GM12878 (cell line): ENCODE results near the gene C5. TPM values are rescaled to one million over a fixed set of nuclear protein-coding genes. Genes with fewer than 3 reads are reported as not detected.

ENCODE experiments used
- ATAC-seq: fragments of 200-7000 bp; cut with Tn5 transposase; 3 replicates; pipeline ENCODE4 v1.9.1; 2020; ENCODE audit warnings: mild to moderate bottlenecking, moderate library complexity
- BruUV-seq: library from RNA; stranded (reverse); fragments of 400-500 nt; replicated peaks from 2 replicates; lab custom pipeline; 2021; lab: Mats Ljungman, UMichigan
- CTCF ChIA-PET: fragments of 300-600 bp; sonication (Branson Sonifier 250); formaldehyde crosslinking; extraction: SDS; loops from one replicate; lab custom pipeline; 2021; ENCODE audit warnings: inconsistent platforms; lab: Yijun Ruan, JAX
- POLR2A ChIA-PET: fragments of 350-600 bp; formaldehyde crosslinking; extraction: SDS; loops from one replicate; lab custom pipeline; 2021; ENCODE audit warnings: inconsistent platforms; lab: Charles Lee
- RAD21 ChIA-PET: fragments of 300-600 bp; sonication (Branson Sonifier 250); formaldehyde crosslinking; loops from one replicate; lab custom pipeline; 2023; ENCODE audit warnings: antibody characterized with exemption; ENCODE audit not compliant: unreplicated experiment; lab: Charles Lee
- SMC1A ChIA-PET: fragments of 300-600 bp; sonication (Branson Sonifier 250); formaldehyde crosslinking; loops from one replicate; lab custom pipeline; 2023; ENCODE audit not compliant: unreplicated experiment, uncharacterized antibody; lab: Charles Lee
- DNase-seq: peaks from one replicate; pipeline ENCODE4 v3.0.0-alpha.2; 2011; ENCODE audit warnings: low read depth, low spot score
- FAIRE-seq: peaks from 3 replicates; lab custom pipeline; 2011; peaks lifted over from hg19 to GRCh38; lab: Jason Lieb, UNC
- H2AFZ ChIP-seq: 2 replicates; pipeline ENCODE4 v1.6.0; 2011; ENCODE audit warnings: low read depth, low read length, control low read depth; ENCODE audit not compliant: control insufficient read depth
- H3K27ac ChIP-seq: 2 replicates; pipeline ENCODE4 v1.5.1; 2011; ENCODE audit warnings: control low read depth; ENCODE audit not compliant: control insufficient read depth, insufficient read depth
- H3K27me3 ChIP-seq, 2 experiments: replicated peaks in 1 of 2; 2 replicates each; pipeline versions ENCODE4 v1.6.0 to v1.6.1; 2011; ENCODE audit warnings: low read length in 1 of 2; ENCODE audit not compliant: control insufficient read depth in 2 of 2, insufficient read depth in 2 of 2
- H3K36me3 ChIP-seq, 2 experiments: 2 replicates each; pipeline ENCODE4 v1.5.1; 2011; ENCODE audit warnings: low read length in 1 of 2; ENCODE audit not compliant: control insufficient read depth in 2 of 2, insufficient read depth in 2 of 2
- H3K4me1 ChIP-seq: 2 replicates; pipeline ENCODE4 v1.6.1; 2011; ENCODE audit warnings: mild to moderate bottlenecking, low read length, moderate library complexity, mixed read lengths; ENCODE audit not compliant: control insufficient read depth, insufficient read depth
- H3K4me2 ChIP-seq: 2 replicates; pipeline ENCODE4 v1.6.0; 2011; ENCODE audit warnings: control low read depth; ENCODE audit not compliant: control insufficient read depth, insufficient read depth
- H3K4me3 ChIP-seq: fragments of 200-600 bp; sonication (generic); 2 replicates; pipeline ENCODE4 v1.5.1; 2016
- H3K79me2 ChIP-seq: 2 replicates; pipeline ENCODE4 v1.6.0; 2011; ENCODE audit warnings: low read length; ENCODE audit not compliant: control insufficient read depth, insufficient read depth
- H3K9ac ChIP-seq: 2 replicates; pipeline ENCODE4 v1.8.0; 2011; ENCODE audit warnings: low read length, control low read depth, mixed read lengths; ENCODE audit not compliant: control insufficient read depth, insufficient read depth
- H3K9me3 ChIP-seq: replicated peaks from 3 replicates; pipeline ENCODE4 v1.5.1; 2011; ENCODE audit warnings: mild to moderate bottlenecking, low read length; ENCODE audit not compliant: control insufficient read depth, insufficient read depth
- H4K20me1 ChIP-seq: 2 replicates; pipeline ENCODE4 v1.6.0; 2011; ENCODE audit not compliant: control insufficient read depth, insufficient read depth
- CBX3 ChIP-seq: fragments of 200-600 bp; sonication (generic); IDR thresholded peaks from 2 replicates; pipeline ENCODE4 v1.6.1; 2016; ENCODE audit warnings: low read depth, borderline replicate concordance
- CEBPZ ChIP-seq: fragments of 150-350 bp; IDR thresholded peaks from 2 replicates; pipeline ENCODE4 v1.6.1; 2016; ENCODE audit warnings: low read depth, low read length
- CREB1 ChIP-seq: IDR thresholded peaks from 2 replicates; pipeline ENCODE4 v1.6.1; 2012; ENCODE audit warnings: low read depth, mild to moderate bottlenecking, inconsistent platforms
- FOS ChIP-seq: IDR thresholded peaks from 3 replicates; pipeline ENCODE4 v1.6.1; 2011; ENCODE audit warnings: borderline replicate concordance; ENCODE audit not compliant: insufficient read length; ENCODE audit errors: extremely low read depth
- FOXK2 ChIP-seq: fragments of 450-650 bp; IDR thresholded peaks from 2 replicates; pipeline ENCODE4 v1.6.1; 2017; ENCODE audit warnings: mild to moderate bottlenecking, moderate library complexity
- HDAC6 ChIP-seq: fragments of 200-600 bp; sonication (generic); IDR thresholded peaks from one replicate; pipeline ENCODE4 v1.8.0; 2017; ENCODE audit warnings: antibody characterized with exemption; ENCODE audit not compliant: unreplicated experiment
- IRF4 ChIP-seq: IDR thresholded peaks from 2 replicates; pipeline ENCODE4 v1.6.1; 2011; ENCODE audit warnings: low read depth, low read length
- NBN ChIP-seq: fragments of 450-650 bp; IDR thresholded peaks from 2 replicates; pipeline ENCODE4 v1.6.1; 2016
- NFIC ChIP-seq: IDR thresholded peaks from 2 replicates; pipeline ENCODE4 v1.6.1; 2012; ENCODE audit warnings: low read depth, mild to moderate bottlenecking, inconsistent platforms, low read length, moderate library complexity
- NRF1 ChIP-seq: conservative IDR thresholded peaks from 2 replicates; pipeline ENCODE4 v1.6.1; 2011; ENCODE audit warnings: mild to moderate bottlenecking, low read depth, low read length, improper control_type of control experiment
- RBBP5 ChIP-seq: fragments of 200-600 bp; sonication (generic); conservative IDR thresholded peaks from 2 replicates; pipeline ENCODE4 v1.6.1; 2016
- SREBF1 ChIP-seq: IDR thresholded peaks from 2 replicates; pipeline ENCODE4 v1.6.1; 2012; ENCODE audit warnings: mild to moderate bottlenecking, low read length
- SREBF2 ChIP-seq: IDR thresholded peaks from 2 replicates; pipeline ENCODE4 v1.6.1; 2012; ENCODE audit warnings: mild to moderate bottlenecking, low read length
- STAT3 ChIP-seq: IDR thresholded peaks from 2 replicates; pipeline ENCODE4 v1.6.1; 2011; ENCODE audit warnings: low read depth, low read length, improper control_type of control experiment
- SUZ12 ChIP-seq: fragments of 200-600 bp; sonication (generic); IDR thresholded peaks from one replicate; pipeline ENCODE4 v1.6.1; 2018; ENCODE audit warnings: antibody characterized with exemption, mild to moderate bottlenecking; ENCODE audit not compliant: unreplicated experiment
- TARDBP ChIP-seq: IDR thresholded peaks from 2 replicates; pipeline ENCODE4 v1.6.1; 2016; ENCODE audit warnings: borderline replicate concordance
- TBL1XR1 ChIP-seq: IDR thresholded peaks from 2 replicates; pipeline ENCODE4 v1.6.1; 2012; ENCODE audit warnings: low read depth, low read length, improper control_type of control experiment
- TCF7 ChIP-seq: IDR thresholded peaks from 2 replicates; pipeline ENCODE4 v1.6.1; 2014; ENCODE audit warnings: antibody characterized with exemption, borderline replicate concordance
- YBX1 ChIP-seq: fragments of 450-650 bp; IDR thresholded peaks from 2 replicates; pipeline ENCODE4 v1.6.1; 2016; ENCODE audit warnings: antibody characterized with exemption
- ZZZ3 ChIP-seq: IDR thresholded peaks from 2 replicates; pipeline ENCODE4 v1.6.1; 2011; ENCODE audit warnings: low read depth; ENCODE audit not compliant: control insufficient read depth, insufficient read length
- WGBS: methylation state at CpG from one replicate; pipeline ENCODE4 v1.1.6; 2016; ENCODE audit warnings: low lambda C conversion rate; ENCODE audit not compliant: insufficient replicate concordance, insufficient coverage; ENCODE audit errors: missing lambda C conversion rate; 5-methylcytosine and 5-hydroxymethylcytosine counted together
- in situ Hi-C: fragments of 300-500 bp; cut with MboI; formaldehyde crosslinking; loops from 9 replicates; pipeline ENCODE4 v1.14.3; 2018; ENCODE audit warnings: mixed read lengths
- intact Hi-C: fragments of 100-400 bp; cut with micrococcal nuclease; formaldehyde crosslinking; loops from one replicate; pipeline ENCODE4 v1.14.2; 2022; ENCODE audit not compliant: unreplicated experiment
- polyA plus RNA-seq, 11 experiments: library from polyadenylated mRNA; depleted of rRNA in 4 of 11; unstranded in 6 of 11; stranded (reverse) in 5 of 11; fragments of >200 nt; fragmentation: Nextera tagmentation in 4 of 11; fragmentation: Illumina TruSeq in 1 of 11; extraction: Ambion mirVana in 4 of 11; extraction: Trizol in 1 of 11; gene quantifications; 1 replicate in 1 of 11; 2 replicates in 10 of 11; pipeline versions ENCODE4 v1.2.1 to v1.2.3, GENCODE V29; 2011 to 2016; ENCODE audit warnings: inconsistent platforms in 2 of 11, missing spikeins in 2 of 11, low read depth in 1 of 11
- total RNA-seq, 4 experiments: library from RNA; depleted of rRNA in 3 of 4; stranded (reverse); fragments of >200 nt in 3 of 4; fragmentation: Illumina TruSeq in 1 of 4; extraction: Trizol in 1 of 4; gene quantifications; 2 replicates each; pipeline versions ENCODE4 v1.2.1 to v1.2.3, GENCODE V29; 2013 to 2021
- TF ChIP-seq, protein P1 (sequence below): IDR thresholded peaks from 2 replicates; pipeline ENCODE4 v1.6.1; 2012; ENCODE audit warnings: low read depth, low read length, improper control_type of control experiment

Gene C5
- total and polyA plus RNA-seq, 10 of the 15 experiments (the other 5 are each of a cell fraction or from before 2014, with no cell fraction given), result 0.39 to 2.2 (median 1.2) TPM

- Histone ChIP-seq H3K27me3 (no peaks in the 10 kb centered on the region), H3K4me1 (peaks cover 40% of the 10 kb centered on the region), H3K79me2 (peaks cover 96% of the 10 kb centered on the region), H3K4me3 (peak overlapping the region; percentile 88), H3K9ac (peak overlapping the region; percentile 99), H3K36me3 (peaks cover 0 to 2% of the 10 kb centered on the region in 2 experiments; a peak in 2 of 4 replicates), H3K9me3 (no peaks in the 10 kb centered on the region), H3K27ac (peak overlapping the region; percentile 99), H2AFZ (no peak overlapping the region), H4K20me1 (no peaks in the 10 kb centered on the region), H3K4me2 (peak overlapping the region; percentile 38)
- BruUV-seq, result no TSS peak
- DNase-seq (peak; percentile 86), ATAC-seq (peak; percentile 54), FAIRE-seq (no peak)
- in situ Hi-C loops (no loop called here), intact Hi-C loops (loop anchor here (2.0 to 10.0 kb wide), 3 partner anchors 33 to 341 kb away; partner anchors contain the start of gene CDK5RAP2)
- ChIA-PET CTCF (interaction anchor here (0.7 to 7.6 kb wide), 12 partner anchors 9 to 170 kb away, joined by 3 to 110 read pairs (median 6); no protein-coding TSS in a partner anchor), SMC1A (interaction anchor here (0.7 to 26.1 kb wide), 9 partner anchors 10 to 57 kb away, joined by 3 to 522 read pairs (median 5); partner anchors contain the start of gene PHF19), POLR2A (interaction anchor here (0.5 to 18.1 kb wide), 15 partner anchors 8 to 1907 kb away, joined by 3 to 383 read pairs (median 6); no protein-coding TSS in a partner anchor), RAD21 (interaction anchor here (0.7 to 11.9 kb wide), 14 partner anchors 9 to 210 kb away, joined by 3 to 196 read pairs (median 4); partner anchors contain the start of gene PHF19)
- 1% methylated on average over 13 of the region's 13 CpGs for WGBS
- no peak for TF ChIP-seq STAT3
- no peak for TF ChIP-seq FOS
- no peak for TF ChIP-seq CEBPZ
- no peak for TF ChIP-seq SREBF2
- no peak for TF ChIP-seq TCF7
- 0 out of 2 replicates have a peak, but pooled peaks have one; percentile 29 for TF ChIP-seq TARDBP
- peak; percentile 15; the same call in 1 of the 2 replicates for TF ChIP-seq TBL1XR1
- no peak for TF ChIP-seq CREB1
- TF ChIP-seq CBX3, result no peak
- no peak for TF ChIP-seq NFIC
- TF ChIP-seq, protein P1, sequence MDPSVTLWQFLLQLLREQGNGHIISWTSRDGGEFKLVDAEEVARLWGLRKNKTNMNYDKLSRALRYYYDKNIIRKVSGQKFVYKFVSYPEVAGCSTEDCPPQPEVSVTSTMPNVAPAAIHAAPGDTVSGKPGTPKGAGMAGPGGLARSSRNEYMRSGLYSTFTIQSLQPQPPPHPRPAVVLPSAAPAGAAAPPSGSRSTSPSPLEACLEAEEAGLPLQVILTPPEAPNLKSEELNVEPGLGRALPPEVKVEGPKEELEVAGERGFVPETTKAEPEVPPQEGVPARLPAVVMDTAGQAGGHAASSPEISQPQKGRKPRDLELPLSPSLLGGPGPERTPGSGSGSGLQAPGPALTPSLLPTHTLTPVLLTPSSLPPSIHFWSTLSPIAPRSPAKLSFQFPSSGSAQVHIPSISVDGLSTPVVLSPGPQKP, result no peak; the same call in 1 of the 2 replicates
- no peak for TF ChIP-seq YBX1
- no peak for TF ChIP-seq HDAC6
- TF ChIP-seq NRF1, result no peak
- no peak for TF ChIP-seq ZZZ3
- TF ChIP-seq FOXK2, result no peak
- TF ChIP-seq NBN, result peak; percentile 60; the same call in 1 of the 2 replicates
- 0 out of 2 replicates have a peak, but pooled peaks have one; percentile 35 for TF ChIP-seq IRF4
- no peak for TF ChIP-seq SREBF1
- TF ChIP-seq RBBP5, result no peak
- TF ChIP-seq SUZ12, result no peak
These were observed 124.3 kb downstream of the C5 start for GRCh38 chr9:120925535-120926396.
